ENCODE data around the gene TRIM75. TPM values are rescaled to one million over a fixed set of nuclear protein-coding genes. Genes with fewer than 3 reads are reported as not detected.
"Not testable (repeated sequence)": the region's sequence is repeated elsewhere in the genome, so short reads cannot be mapped to it uniquely, and the experiment has no call there.

The TRIM75 gene
- total RNA-seq, 6 experiments from 2014 or later, result not detected

DNA sequence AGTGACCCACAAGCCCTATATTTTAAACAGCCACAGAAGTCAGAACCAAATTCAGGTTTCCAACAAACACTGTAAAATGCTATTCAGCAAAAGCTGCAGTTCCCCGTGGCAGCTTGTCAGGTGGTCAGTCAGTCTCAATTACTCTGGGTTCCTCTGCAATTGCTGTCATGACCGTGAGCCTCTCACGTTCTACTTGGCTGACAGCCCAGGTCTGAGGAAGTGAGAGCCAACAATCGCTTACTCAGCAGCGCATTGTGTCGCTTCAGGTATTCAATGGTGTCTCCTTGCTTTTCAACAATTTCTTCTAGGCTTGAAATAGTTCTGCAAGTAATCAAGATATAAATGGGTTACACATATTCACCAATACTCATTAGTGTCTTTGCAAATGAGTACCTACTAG, 25.8 kb downstream of the TRIM75 start:
- TF ChIP-seq, protein P1, sequence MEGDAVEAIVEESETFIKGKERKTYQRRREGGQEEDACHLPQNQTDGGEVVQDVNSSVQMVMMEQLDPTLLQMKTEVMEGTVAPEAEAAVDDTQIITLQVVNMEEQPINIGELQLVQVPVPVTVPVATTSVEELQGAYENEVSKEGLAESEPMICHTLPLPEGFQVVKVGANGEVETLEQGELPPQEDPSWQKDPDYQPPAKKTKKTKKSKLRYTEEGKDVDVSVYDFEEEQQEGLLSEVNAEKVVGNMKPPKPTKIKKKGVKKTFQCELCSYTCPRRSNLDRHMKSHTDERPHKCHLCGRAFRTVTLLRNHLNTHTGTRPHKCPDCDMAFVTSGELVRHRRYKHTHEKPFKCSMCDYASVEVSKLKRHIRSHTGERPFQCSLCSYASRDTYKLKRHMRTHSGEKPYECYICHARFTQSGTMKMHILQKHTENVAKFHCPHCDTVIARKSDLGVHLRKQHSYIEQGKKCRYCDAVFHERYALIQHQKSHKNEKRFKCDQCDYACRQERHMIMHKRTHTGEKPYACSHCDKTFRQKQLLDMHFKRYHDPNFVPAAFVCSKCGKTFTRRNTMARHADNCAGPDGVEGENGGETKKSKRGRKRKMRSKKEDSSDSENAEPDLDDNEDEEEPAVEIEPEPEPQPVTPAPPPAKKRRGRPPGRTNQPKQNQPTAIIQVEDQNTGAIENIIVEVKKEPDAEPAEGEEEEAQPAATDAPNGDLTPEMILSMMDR (IDR thresholded peaks at IDR 0.05), result no peak
- no peaks in the 10 kb centered on the region for H3K9me3 Mint-ChIP-seq
- H3K4me3 Mint-ChIP-seq, result no peak overlapping the region
- no peak overlapping the region for H3K27ac Mint-ChIP-seq
- no peak for DNase-seq
- no peaks in the 10 kb centered on the region for H3K27me3 Mint-ChIP-seq (ENCODE audit: insufficient read depth)
- no peaks in the 10 kb centered on the region for H3K4me1 Mint-ChIP-seq (ENCODE audit: low read depth)
- no peaks in the 10 kb centered on the region for H3K36me3 Mint-ChIP-seq (ENCODE audit: low read depth)

DNA sequence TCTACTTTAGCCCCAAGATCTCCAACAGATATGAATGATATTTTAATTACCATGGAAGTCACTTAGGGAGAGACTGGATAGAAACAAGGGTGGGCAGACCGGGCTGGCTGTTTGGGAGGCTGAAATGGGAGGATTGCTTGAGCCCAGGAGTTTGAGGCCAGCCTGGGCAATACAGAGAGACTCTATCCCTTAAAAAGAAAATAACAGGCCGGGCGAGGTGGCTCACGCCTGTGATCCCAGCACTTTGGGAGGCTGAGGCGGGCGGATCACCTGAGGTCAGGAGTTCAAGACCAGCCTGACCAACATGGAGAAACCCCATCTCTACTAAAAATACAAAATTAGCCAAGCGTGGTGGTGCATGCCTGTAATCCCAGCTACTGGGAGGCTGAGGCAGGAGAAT, 31.1 kb downstream of the TRIM75 start:
- not testable (repeated sequence) for H3K4me3 Mint-ChIP-seq; H3K9me3 Mint-ChIP-seq; H3K27me3 Mint-ChIP-seq (ENCODE audit: insufficient read depth); DNase-seq; H3K4me1 Mint-ChIP-seq (ENCODE audit: low read depth); H3K27ac Mint-ChIP-seq; H3K36me3 Mint-ChIP-seq (ENCODE audit: low read depth)

DNA sequence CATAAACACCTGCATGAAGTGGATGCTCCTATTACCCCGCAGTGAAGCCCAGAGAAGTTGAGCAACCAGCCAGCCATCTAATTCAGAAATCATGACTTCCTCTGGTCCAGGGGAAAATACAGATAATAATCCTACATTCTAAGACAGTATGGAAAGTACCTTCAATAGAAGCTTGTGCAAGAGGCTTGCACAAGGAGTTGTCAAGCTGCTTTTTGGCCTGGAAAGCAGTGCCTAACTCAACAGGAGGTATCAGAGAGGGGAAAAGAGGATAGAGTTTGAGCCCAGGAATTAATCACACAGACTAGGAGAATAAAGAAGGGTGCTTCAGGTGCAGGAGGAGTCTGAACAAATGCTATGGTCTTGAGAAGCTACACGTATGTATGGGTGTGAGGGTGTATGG, 32.3 kb downstream of the TRIM75 start:
- DNase-seq, result no peak
- Mint-ChIP-seq H3K9me3 (no peaks in the 10 kb centered on the region), H3K4me1 (ENCODE audit: low read depth) (no peaks in the 10 kb centered on the region), H3K36me3 (ENCODE audit: low read depth) (no peaks in the 10 kb centered on the region; the same call in 1 of the 2 replicates), H3K27ac (no peak overlapping the region), H3K4me3 (no peak overlapping the region), H3K27me3 (ENCODE audit: insufficient read depth) (no peaks in the 10 kb centered on the region; the same call in none of the 2 replicates)
- TF ChIP-seq, protein P1 (IDR thresholded peaks at IDR 0.05), result no peak

DNA sequence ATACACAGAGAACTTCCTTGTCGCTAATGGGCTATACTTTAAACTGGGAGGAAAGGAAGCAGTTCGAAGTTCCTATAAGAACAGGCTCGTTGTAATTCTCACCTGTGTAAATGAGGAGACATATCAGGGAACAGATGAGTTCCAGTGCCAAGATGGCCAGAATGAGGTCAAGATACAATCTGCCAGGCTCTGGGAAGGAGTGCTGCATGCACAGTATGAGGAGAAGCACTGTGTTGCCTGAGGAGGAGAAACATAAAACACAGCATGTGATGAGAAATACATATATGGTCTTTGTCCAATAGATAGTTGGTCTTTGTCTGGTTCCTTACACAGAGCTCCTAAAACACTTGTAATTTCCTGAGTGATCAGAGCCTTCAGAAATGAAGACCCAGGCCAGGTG, 34.7 kb downstream of the TRIM75 start:
- Mint-ChIP-seq H3K4me3 (no peak overlapping the region), H3K36me3 (ENCODE audit: low read depth) (no peaks in the 10 kb centered on the region; the same call in 1 of the 2 replicates), H3K27me3 (ENCODE audit: insufficient read depth) (no peaks in the 10 kb centered on the region; the same call in none of the 2 replicates), H3K27ac (no peak overlapping the region), H3K4me1 (ENCODE audit: low read depth) (no peaks in the 10 kb centered on the region), H3K9me3 (no peaks in the 10 kb centered on the region)
- no peak for DNase-seq
- TF ChIP-seq, protein P1 (IDR thresholded peaks at IDR 0.05), result no peak

DNA sequence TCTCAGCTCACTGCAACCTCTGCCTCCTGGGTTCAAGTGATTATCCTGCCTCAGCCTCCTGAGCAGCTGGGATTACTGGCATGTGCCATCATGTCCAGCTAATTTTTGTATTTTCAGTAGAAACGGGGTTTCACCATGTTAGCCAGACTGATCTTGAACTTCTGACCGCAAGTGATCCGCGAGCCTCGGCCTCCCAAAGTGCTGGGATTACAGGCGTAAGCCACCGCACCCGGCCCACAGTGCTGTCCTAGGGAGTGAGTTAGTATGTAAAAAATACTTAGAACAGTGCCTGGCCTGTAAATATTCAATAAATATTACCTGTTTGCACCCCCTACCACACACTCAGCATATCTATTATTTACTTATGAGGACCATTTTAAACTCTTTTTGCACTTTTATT, 38.5 kb downstream of the TRIM75 start:
- not testable (repeated sequence) for DNase-seq; H3K4me3 Mint-ChIP-seq; H3K4me1 Mint-ChIP-seq (ENCODE audit: low read depth); H3K27me3 Mint-ChIP-seq (ENCODE audit: insufficient read depth); H3K27ac Mint-ChIP-seq; H3K9me3 Mint-ChIP-seq; H3K36me3 Mint-ChIP-seq (ENCODE audit: low read depth)

DNA sequence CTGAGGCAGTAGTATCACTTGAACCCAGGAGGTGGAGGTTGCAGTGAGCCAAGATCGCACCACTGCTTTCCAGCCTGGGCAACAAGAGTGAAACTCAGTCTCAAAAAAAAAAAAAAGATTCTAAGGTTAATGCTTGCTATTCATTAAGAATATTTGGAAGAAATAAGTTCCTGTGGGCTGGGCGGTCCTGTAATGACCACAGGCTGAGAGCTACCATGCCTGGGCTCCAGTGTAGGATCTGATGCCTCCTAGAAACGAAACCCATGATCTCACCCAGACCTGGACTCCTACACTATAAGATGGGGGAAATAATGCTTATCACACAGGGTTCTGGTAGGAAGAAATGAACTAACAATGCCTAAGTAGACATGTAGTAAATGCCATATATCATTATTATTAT, 41.2 kb downstream of the TRIM75 start:
- H3K27me3 Mint-ChIP-seq (ENCODE audit: insufficient read depth), result no peaks in the 10 kb centered on the region; the same call in 1 of the 2 replicates
- no peaks in the 10 kb centered on the region for H3K9me3 Mint-ChIP-seq
- no peak overlapping the region for H3K27ac Mint-ChIP-seq
- no peak for DNase-seq
- H3K36me3 Mint-ChIP-seq (ENCODE audit: low read depth), result no peaks in the 10 kb centered on the region
- H3K4me3 Mint-ChIP-seq, result no peak overlapping the region
- TF ChIP-seq, protein P1 (IDR thresholded peaks at IDR 0.05), result no peak
- no peaks in the 10 kb centered on the region for H3K4me1 Mint-ChIP-seq (ENCODE audit: low read depth)

DNA sequence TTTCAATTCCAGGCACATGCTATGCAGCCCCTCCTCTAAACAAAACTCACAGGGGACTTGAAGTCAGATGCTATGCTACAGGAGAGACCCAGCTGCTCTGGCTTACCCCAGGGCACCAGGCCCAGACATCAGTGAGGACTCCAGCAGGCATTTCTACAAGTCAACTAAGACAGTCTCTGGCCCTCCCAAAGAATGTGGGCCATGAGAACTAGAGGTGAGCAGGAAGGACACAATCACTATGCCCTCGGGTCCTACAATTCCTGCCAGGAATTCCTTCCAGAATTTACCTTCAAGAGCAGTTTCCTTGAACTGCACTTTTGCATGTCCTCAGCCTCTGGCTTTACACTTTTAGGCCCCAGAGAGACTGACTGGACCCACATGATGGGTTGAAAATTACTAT, 41.6 kb downstream of the TRIM75 start:
- Mint-ChIP-seq H3K9me3 (no peaks in the 10 kb centered on the region), H3K27me3 (ENCODE audit: insufficient read depth) (no peaks in the 10 kb centered on the region; the same call in 1 of the 2 replicates), H3K27ac (no peak overlapping the region), H3K4me3 (no peak overlapping the region), H3K4me1 (ENCODE audit: low read depth) (no peaks in the 10 kb centered on the region), H3K36me3 (ENCODE audit: low read depth) (no peaks in the 10 kb centered on the region)
- no peak for DNase-seq
- TF ChIP-seq, protein P1 (IDR thresholded peaks at IDR 0.05), result no peak

Measured in HFFc6 (cell line).